ENCODE measurements around the gene TSEN15. TPM values are rescaled to one million over a fixed set of nuclear protein-coding genes. Genes with fewer than 3 reads are reported as not detected.

The TSEN15 gene
- total and polyA plus RNA-seq, 9 of the 15 experiments (the other 6 are each of a cell fraction or from before 2014, with no cell fraction given): 25.6 to 121 (median 91.3) TPM

DNA sequence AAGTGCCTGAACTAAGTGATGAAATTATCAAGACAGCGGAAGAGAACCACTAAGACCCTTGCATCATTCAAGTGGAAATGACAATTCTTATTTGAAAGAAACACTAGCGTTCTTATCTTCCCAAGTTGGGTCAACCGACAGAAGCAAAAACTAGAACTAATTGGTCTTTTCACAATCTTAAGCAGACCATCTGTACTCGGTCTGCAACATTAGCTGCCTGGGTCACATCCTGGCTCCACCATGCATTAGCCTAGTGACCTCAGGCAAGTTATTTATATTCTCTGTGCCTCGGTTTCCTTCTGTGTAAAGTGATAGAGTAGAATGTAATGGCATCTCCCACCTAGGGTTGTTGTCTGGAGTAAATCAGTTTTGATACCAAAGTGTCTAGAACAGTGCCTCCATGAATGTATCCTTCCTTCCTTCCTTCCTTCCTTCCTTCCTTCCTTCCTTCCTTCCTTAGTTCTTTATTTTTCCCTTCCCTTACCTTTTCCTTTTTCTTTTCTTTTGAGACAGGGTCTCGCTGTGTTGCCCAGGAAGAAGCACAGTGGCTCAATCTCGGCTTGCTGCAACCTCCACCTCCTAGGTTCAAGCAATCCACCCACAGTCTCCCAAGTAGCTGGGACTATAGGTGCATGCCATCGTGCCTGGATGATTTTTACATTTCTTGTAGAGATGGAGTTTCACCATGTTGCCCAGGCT is 20.0 kb upstream of the TSEN15 start (continued):
- TF ChIP-seq, protein P1, sequence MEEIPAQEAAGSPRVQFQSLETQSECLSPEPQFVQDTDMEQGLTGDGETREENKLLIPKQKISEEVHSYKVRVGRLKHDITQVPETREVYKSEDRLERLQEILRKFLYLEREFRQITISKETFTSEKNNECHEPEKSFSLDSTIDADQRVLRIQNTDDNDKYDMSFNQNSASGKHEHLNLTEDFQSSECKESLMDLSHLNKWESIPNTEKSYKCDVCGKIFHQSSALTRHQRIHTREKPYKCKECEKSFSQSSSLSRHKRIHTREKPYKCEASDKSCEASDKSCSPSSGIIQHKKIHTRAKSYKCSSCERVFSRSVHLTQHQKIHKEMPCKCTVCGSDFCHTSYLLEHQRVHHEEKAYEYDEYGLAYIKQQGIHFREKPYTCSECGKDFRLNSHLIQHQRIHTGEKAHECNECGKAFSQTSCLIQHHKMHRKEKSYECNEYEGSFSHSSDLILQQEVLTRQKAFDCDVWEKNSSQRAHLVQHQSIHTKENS (CRISPR knock-in tag; IDR thresholded peaks at IDR 0.05): no peak
- TF ChIP-seq, protein P2, sequence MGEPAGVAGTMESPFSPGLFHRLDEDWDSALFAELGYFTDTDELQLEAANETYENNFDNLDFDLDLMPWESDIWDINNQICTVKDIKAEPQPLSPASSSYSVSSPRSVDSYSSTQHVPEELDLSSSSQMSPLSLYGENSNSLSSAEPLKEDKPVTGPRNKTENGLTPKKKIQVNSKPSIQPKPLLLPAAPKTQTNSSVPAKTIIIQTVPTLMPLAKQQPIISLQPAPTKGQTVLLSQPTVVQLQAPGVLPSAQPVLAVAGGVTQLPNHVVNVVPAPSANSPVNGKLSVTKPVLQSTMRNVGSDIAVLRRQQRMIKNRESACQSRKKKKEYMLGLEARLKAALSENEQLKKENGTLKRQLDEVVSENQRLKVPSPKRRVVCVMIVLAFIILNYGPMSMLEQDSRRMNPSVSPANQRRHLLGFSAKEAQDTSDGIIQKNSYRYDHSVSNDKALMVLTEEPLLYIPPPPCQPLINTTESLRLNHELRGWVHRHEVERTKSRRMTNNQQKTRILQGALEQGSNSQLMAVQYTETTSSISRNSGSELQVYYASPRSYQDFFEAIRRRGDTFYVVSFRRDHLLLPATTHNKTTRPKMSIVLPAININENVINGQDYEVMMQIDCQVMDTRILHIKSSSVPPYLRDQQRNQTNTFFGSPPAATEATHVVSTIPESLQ (CRISPR knock-in tag; IDR thresholded peaks at IDR 0.05): no peak
- TF ChIP-seq STAT5B (CRISPR knock-in tag; IDR thresholded peaks at IDR 0.05): no peak
- no peak for TF ChIP-seq ZBTB1 (CRISPR knock-in tag; IDR thresholded peaks at IDR 0.05; ENCODE audit: borderline replicate concordance, low read depth)
- TF ChIP-seq HDAC8 (tag; IDR thresholded peaks at IDR 0.05): no peak
- peak; percentile 89 for TF ChIP-seq DMBX1 (CRISPR knock-in tag; IDR thresholded peaks at IDR 0.05; ENCODE audit: borderline replicate concordance)
- TF ChIP-seq LEF1 (IDR thresholded peaks at IDR 0.05): peak; percentile 95
- no peak for TF ChIP-seq SMC3 (conservative IDR thresholded peaks at IDR 0.05; ENCODE audit: insufficient read depth, low read depth, low read length)
- no peak; the same call in 1 of the 2 replicates for TF ChIP-seq GATAD2B (IDR thresholded peaks at IDR 0.05; ENCODE audit: borderline replicate concordance)
- TF ChIP-seq ZNF324 (CRISPR knock-in tag; IDR thresholded peaks at IDR 0.05): no peak
- no peak for TF ChIP-seq USF2 (CRISPR knock-in tag; IDR thresholded peaks at IDR 0.05)
- no peak for TF ChIP-seq PPARD (CRISPR knock-in tag; IDR thresholded peaks at IDR 0.05)
- no peak for TF ChIP-seq MXI1 (IDR thresholded peaks at IDR 0.05; ENCODE audit: low read depth, low read length)
- 0 out of 4 replicates have a peak, but pooled peaks of 1 of the 2 experiments have one; percentile 14 for TF ChIP-seq SRF (CRISPR knock-in tag; IDR thresholded peaks at IDR 0.05)
- no peak for TF ChIP-seq ZNF174 (CRISPR knock-in tag; IDR thresholded peaks at IDR 0.05)
- TF ChIP-seq, protein P3, sequence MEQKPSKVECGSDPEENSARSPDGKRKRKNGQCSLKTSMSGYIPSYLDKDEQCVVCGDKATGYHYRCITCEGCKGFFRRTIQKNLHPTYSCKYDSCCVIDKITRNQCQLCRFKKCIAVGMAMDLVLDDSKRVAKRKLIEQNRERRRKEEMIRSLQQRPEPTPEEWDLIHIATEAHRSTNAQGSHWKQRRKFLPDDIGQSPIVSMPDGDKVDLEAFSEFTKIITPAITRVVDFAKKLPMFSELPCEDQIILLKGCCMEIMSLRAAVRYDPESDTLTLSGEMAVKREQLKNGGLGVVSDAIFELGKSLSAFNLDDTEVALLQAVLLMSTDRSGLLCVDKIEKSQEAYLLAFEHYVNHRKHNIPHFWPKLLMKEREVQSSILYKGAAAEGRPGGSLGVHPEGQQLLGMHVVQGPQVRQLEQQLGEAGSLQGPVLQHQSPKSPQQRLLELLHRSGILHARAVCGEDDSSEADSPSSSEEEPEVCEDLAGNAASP (IDR thresholded peaks at IDR 0.05): no peak; the same call in 1 of the 2 replicates
- no peak for TF ChIP-seq XRCC3 (IDR thresholded peaks at IDR 0.05)
- peak; percentile 78; the same call in 1 of the 2 replicates for TF ChIP-seq TRIM25 (IDR thresholded peaks at IDR 0.05; ENCODE audit: borderline replicate concordance)
- TF ChIP-seq POLR2H (tag; IDR thresholded peaks at IDR 0.05; ENCODE audit: low read depth): peak; percentile 82
- TF ChIP-seq YY1 (IDR thresholded peaks at IDR 0.05; ENCODE audit: borderline replicate concordance in 1 of 3, control insufficient read depth in 1 of 3, extremely low read depth in 1 of 3, insufficient read depth in 3 of 3, insufficient read length in 1 of 3, insufficient replicate concordance in 2 of 3, low read depth in 1 of 3, low read length in 2 of 3): peak in 1 of 3 experiments; percentile 23

All from K562 (cell line).